HG03432 (cell line): Measurements from ENCODE around the gene RCL1.
A peak's percentile ranks its signal among the peaks of the same experiment; 100 is the strongest.
"Not testable (repeated sequence)": the region's sequence is repeated elsewhere in the genome, so short reads cannot be mapped to it uniquely, and the experiment has no call there.

ENCODE experiments used
- ATAC-seq: cut with Tn5 transposase; IDR thresholded peaks from one replicate; pipeline ENCODE4 v1.9.1; 2021; ENCODE audit warnings: mild to moderate bottlenecking, moderate library complexity; ENCODE audit not compliant: unreplicated experiment

RCL1 gene, protein sequence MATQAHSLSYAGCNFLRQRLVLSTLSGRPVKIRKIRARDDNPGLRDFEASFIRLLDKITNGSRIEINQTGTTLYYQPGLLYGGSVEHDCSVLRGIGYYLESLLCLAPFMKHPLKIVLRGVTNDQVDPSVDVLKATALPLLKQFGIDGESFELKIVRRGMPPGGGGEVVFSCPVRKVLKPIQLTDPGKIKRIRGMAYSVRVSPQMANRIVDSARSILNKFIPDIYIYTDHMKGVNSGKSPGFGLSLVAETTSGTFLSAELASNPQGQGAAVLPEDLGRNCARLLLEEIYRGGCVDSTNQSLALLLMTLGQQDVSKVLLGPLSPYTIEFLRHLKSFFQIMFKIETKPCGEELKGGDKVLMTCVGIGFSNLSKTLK

DNA sequence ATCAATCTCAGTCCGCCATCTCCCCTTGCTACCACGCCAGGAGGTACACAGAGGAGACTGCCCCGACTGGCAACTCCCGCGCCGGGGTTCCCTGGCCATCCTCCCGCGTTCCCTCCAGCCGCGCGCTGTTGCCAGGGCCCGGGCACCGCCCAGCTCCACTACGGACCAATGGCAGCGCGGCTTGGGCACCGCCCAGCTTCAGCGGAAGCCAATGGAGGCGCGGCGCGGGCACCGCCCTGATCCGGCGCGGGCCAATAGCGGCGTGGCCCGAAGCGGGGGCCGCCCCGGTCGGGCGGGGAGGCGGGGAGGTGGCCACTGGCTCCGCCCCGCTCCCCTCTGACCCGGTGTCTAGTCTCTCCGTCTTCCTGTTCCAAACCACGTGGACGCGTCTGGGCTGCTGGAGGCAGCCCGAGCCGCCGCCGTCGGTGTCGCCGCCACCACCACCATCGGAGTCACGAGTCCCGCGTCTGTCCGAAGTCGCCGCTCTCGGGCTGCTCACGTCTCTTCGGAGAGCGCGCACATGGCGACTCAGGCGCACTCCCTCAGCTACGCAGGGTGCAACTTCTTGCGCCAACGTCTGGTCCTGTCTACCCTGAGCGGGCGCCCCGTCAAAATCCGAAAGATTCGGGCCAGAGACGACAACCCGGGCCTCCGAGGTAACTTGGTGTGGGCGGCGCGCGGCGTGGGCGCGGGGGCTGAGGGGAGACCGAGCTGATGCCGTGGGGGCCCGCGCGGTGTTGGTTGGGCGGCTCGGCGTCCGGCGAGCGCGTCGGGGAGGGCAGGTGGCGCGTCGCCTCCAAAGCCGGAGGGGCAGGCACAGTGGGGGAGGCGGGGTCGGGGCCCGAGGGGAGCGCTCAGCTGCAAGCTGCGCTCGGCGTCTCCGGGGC is at the start of gene RCL1:
TSS of gene RCL1 (plus strand) at position 373 of the 887 bp plus-strand sequence. CDS start at position 521, 148 bp downstream.
- peak; percentile 97 for ATAC-seq

DNA sequence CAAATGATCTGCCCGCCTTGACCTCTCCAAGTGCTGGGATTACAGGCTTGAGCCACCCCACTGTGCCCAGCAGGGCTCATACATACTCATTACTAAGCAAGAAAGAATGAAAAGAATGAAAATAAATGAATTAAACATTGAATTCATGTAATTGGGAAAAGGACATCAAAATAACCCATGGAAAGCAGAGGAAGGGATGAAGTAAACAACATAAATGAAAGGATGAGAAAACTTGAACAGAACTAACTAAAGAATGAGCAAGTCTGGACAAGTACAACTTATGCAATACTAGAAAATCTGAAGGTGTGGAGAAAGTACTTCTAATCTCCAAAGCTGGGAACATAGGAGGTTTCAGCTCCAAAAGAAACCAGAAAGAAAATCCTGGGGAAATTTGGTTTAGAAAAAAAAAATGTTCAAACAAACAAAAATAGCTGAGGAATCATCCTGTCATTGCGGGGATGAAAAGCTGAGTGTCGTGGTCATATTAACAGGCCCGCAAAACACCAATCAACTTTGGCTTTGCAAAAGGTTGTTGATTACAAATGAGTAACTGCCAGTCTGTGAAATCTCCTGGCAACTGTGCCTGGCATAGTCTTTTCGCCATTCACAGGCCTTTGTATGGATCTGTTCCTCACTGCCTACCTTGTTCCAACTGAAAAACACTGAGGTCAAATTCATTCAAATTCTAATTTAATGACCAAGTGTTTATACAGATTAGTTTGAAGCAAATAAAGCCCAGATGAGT is 49.4 kb upstream of the RCL1 start:
- ATAC-seq: no peak

DNA sequence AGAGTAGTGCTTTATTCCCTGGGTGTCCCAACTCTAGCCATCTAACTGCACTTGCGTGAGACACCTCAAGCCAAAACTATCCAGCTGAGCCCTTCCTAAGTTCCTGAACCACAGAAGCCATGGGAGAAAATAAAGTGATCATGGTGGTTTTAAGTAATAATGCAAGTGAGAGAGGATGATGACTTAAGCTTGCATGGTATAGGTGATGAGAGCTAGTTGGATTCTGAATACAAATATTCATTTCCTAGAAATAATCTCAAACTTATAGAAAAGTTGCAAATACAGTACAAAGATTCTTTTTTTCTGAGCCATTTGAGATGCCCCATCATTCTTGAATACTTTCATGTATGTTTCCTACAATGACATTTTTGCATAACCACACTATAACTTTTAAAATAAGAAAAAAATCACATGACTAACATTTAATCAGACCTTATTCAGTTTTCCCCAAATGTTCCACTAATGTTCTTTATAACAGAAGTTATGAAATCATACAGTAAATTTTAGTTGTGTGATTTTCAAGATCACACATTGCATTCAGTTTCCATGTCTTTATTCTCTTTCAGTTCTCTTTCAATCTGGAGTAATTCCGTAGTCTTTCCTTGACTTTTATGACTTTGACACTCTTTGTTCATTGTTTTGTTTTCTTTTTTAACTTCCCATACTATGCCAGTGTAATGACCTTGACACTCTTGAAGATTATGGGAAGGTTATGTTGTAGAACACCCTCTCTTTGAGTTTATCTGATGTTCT is 46.3 kb upstream of the RCL1 start:
- no peak for ATAC-seq

- no peak for ATAC-seq
Observed at GRCh38 chr9:4748612-4749011, 44.1 kb upstream of the RCL1 start.

DNA sequence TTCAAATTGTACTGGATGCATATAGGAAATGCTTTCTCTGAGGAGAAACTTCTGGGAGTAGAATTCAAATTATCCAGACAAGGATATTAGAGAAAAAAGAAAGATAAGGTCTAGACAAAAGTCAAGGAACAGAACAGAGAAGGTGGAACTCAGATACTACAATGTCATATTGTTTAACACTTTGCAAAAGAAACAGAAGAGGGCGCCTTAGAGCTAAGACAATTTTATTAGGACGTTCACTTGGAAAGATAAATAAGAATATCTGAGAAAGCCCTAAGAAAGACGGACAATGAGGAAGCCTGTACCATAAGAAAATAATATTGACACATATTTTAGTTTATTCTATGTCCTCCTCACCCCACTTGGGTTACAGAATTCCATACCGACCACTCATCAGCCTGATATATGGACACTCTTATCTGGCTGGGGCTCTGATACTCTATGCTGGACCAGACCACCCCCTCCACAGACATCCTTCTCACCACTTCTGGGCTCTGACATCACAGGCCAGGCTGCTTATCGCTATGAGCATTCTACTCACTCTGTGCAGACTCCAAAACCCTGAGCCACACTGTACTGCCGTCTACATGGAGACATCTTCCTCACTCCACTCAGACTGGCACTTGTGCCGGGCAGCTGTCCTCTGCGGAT is 42.6 kb upstream of the RCL1 start:
- ATAC-seq: no peak

DNA sequence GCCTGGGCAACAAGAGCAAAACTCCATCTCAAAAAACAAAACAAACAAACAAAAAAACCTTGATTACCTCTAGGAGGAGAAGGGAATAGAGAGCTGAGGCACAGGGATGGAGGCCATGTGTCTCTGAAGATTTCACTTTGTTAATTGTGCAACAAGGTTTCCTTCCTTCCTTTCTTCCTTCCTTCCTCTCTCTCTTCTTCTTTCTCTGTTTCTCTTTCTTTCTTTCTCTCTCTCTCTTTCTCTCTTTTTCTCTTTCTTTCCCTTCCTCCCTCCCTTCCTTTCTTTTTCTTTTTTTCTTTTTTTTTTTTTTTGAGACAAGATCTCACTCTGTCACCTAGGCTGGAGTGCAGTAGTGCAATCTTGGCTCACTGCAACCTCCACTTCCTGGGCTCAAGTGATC is 38.2 kb upstream of the RCL1 start:
- not testable (repeated sequence) for ATAC-seq

DNA sequence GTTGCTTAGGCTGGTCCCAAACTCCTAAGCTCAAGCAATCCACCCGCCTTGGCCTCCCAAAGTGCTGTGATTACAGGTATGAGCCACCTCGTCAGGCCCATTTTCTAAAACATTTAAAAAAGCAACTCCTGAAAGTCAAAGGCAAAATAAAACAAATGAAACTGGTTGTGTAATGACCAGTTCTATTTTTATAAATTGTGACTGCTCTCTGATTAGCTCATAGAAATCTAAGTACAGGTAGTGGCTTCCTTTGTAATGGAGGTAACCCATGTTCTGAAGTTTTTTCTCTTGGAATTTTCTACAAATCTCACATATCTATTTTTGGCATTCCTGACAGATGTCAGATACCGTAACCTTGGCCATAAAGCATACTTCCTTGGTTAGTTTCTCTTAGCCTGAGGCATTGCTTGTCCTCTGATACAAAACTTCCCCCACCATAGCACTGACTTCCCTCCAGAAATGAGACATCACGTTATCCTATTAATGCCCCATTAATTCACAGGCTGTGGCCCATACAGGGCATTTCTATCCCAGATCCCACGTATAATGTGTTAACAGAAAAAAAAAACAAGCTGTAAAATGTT is 37.6 kb upstream of the RCL1 start:
- peak; percentile 61 for ATAC-seq

GRCh38 chr9:4756420-4756819 is 36.3 kb upstream of the RCL1 start:
- ATAC-seq: no peak

- no peak for ATAC-seq
Observed at GRCh38 chr9:4760122-4760521, 32.6 kb upstream of the RCL1 start.

- peak; percentile 83 for ATAC-seq
Observed at GRCh38 chr9:4762108-4762885, 30.4 kb upstream of the RCL1 start.

DNA sequence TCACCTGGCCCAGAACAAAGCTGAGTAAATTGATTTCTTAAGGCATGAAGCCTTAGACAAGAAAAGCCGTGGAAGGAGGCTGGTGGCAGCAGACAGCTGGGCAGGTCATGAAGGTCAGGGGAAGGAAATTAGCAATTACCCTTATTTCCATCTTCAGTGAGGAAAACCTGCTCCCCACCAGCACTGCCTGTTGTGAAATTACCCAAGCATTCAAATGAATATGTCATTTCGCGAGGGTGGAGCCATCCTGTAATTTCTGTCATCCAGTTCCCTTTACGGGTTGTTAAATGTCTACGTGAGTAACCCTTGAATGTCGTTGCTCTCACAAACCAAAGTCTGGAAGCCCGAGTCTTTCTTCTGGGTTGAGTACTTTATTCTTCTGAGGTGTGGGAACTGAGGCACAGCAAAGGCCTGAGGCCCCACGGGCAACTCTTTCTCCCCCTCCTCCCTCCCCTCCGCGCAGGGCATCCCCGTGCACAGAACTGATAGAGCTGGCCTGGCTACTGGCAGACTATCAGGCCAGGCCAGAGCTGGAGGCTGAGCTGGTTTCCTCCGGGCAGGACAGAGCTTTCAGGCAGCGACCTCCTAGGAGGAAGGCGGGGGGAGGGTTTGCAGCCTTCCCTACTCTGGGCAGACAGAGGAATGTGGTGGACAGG is 29.7 kb upstream of the RCL1 start:
- ATAC-seq: peak; percentile 15

DNA sequence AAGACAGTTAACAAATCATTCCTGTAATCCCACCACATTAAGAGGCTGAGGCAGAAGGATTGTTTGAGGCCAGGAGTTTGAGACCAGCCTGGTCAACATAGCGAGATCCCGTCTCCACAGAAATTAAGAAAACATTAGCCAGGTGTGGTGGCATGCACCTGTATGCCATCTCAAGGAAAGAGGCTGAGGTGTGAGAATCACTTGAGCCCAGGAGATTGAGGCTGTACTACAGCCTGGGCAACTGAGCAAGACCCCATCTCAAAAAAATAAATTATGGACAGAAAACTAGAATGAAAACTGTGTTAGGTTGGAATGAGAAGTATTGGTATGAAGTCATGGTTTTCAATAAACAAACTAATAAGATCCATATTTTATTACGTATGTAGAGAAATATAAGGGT is 28.7 kb upstream of the RCL1 start:
- ATAC-seq: no peak

GRCh38 chr9:4768681-4769080 is 24.1 kb upstream of the RCL1 start:
- ATAC-seq: no peak

- ATAC-seq: no peak
Observed at GRCh38 chr9:4769321-4770080, 23.2 kb upstream of the RCL1 start.

DNA sequence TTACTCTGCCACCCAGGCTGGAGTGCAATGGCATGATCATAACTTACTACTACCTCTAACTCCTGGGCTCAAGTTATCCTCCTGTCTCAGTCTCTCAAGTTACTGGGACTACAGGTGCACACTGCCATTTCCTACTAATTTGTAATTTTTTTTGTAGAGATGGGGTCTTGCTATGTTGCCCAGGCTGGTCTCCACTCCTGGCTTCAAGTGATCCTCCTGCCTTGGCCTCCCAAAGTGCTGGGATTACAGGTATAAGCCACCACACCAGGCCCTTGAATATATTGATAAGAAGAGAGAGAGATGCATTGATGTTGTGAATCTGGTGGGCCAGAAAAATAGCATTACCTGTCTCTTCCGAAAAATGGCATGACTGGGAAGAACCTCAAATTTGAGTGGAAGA is 21.0 kb upstream of the RCL1 start:
- ATAC-seq: no peak

GRCh38 chr9:4774209-4774608 is 18.5 kb upstream of the RCL1 start:
- no peak for ATAC-seq

DNA sequence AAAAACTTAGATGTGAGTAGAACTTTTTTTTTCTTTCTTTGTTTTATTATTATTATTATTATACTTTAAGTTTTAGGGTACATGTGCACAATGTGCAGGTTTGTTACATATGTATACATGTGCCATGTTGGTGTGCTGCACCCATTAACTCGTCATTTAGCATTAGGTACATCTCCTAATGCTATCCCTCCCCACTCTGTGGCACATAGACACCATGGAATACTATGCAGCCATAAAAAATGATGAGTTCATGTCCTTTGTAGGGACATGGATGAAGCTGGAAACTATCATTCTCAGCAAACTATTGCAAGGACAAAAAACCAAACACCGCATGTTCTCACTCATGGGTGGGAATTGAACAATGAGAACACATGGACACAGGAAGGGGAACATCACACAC is 17.8 kb upstream of the RCL1 start:
- ATAC-seq: not testable (repeated sequence)

GRCh38 chr9:4780651-4781050 is 12.1 kb upstream of the RCL1 start:
- ATAC-seq: no peak
